Vagina (tissue), 2 donors: Measurements from ENCODE around the gene ATP1A3. TPM values are rescaled to one million over a fixed set of nuclear protein-coding genes. Genes with fewer than 3 reads are reported as not detected.

Experiments used
- DNase-seq, 2 donors: peaks; one replicate each; pipeline ENCODE4 v3.0.0-alpha.2; 2017; ENCODE audit errors: extremely low spot score in 2 of 2
- H3K27ac ChIP-seq: fragments of 200-600 bp; sonication (generic); one replicate; pipeline ENCODE4 v1.5.1; 2019
- H3K27me3 ChIP-seq: fragments of 200-600 bp; sonication (generic); one replicate; pipeline ENCODE4 v1.5.1; 2019
- H3K36me3 ChIP-seq, 2 donors: fragments of 200-600 bp; sonication (generic); one replicate each; pipeline ENCODE4 v1.5.1; 2017 to 2019
- H3K4me1 ChIP-seq: fragments of 200-600 bp; sonication (generic); one replicate; pipeline ENCODE4 v1.5.1; 2019
- H3K4me3 ChIP-seq, 2 donors: fragments of 200-600 bp; sonication (generic); 1 replicate in 1 of 2; 2 replicates in 1 of 2; pipeline ENCODE4 v1.5.1; 2016 to 2019
- H3K9me3 ChIP-seq: fragments of 200-600 bp; sonication (generic); one replicate; pipeline ENCODE4 v1.5.1; 2019
- POLR2A ChIP-seq, 2 donors: fragments of 450-650 bp; IDR thresholded peaks; one replicate each; pipeline ENCODE4 v1.6.1; 2017; ENCODE audit warnings: antibody characterized with exemption in 2 of 2, mild to moderate bottlenecking in 2 of 2, moderate library complexity in 2 of 2
- POLR2AphosphoS5 ChIP-seq, 2 donors: sonication (generic); formaldehyde crosslinking; IDR thresholded peaks; one replicate each; pipeline ENCODE4 v1.9.0; 2017; ENCODE audit warnings: antibody characterized with exemption in 2 of 2, mild to moderate bottlenecking in 2 of 2, low read depth in 1 of 2; ENCODE audit not compliant: insufficient read depth in 1 of 2
- intact Hi-C: fragments of 100-400 bp; cut with DNase I; formaldehyde crosslinking; loops from one replicate; pipeline ENCODE4 v1.15.1; 2023
- total RNA-seq: library from RNA; depleted of rRNA; stranded (reverse); fragments of >200 nt; gene quantifications from one replicate; pipeline ENCODE4 v1.2.3, GENCODE V29; 2016
- TF ChIP-seq, protein P1 (sequence below), 3 experiments: fragments of 450-650 bp in 2 of 3; fragments of 200-600 bp in 1 of 3; sonication (generic) in 1 of 3; IDR thresholded peaks; one replicate each; pipeline ENCODE4 v1.5.1; 2017 to 2019; ENCODE audit warnings: antibody characterized with exemption in 3 of 3, mild to moderate bottlenecking in 2 of 3, moderate library complexity in 2 of 3

Gene ATP1A3
- total RNA-seq, 1 donor from 2014 or later: 4.7 TPM

DNA sequence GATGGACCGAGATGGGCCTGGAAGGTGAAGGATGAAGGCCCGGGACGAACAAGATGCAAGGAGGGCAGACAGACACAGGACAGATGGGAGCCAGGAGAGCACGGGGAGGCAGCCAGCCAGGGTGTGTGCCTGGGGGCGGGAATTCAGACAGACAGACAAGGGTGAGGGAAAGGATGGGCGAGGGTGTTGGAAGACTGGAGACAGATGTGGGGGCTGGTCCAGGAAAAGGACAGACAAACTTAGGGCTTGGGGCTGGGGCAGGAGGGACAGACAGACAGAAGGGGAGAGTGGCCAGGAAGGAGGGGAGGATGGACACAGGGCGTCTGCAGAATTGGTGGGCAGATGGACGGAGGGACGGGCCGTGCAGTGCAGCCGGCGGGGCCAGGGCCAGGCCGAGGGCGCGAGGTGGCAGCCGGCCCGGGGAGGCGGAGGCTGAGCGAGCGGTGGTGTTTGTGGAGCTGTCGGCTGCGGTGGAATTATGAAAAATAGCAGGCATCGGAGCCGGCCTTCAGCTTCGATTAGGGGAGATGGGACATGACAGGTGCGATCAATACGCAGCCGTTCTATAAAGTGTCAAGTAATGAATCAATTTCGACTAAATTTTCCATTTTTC lies 61.2 kb downstream of the ATP1A3 start:
- H3K27me3 ChIP-seq: peaks cover 29% of the 10 kb centered on the region
- peaks cover 23% of the 10 kb centered on the region for H3K4me1 ChIP-seq
- intact Hi-C loops: no loop called here
- no peak overlapping the region for H3K27ac ChIP-seq
- TF ChIP-seq POLR2AphosphoS5 (IDR thresholded peaks at IDR 0.05; ENCODE audit: insufficient read depth in 1 of 2, low read depth in 1 of 2) (no peak), POLR2A (IDR thresholded peaks at IDR 0.05) (no peak)
- TF ChIP-seq, protein P1, sequence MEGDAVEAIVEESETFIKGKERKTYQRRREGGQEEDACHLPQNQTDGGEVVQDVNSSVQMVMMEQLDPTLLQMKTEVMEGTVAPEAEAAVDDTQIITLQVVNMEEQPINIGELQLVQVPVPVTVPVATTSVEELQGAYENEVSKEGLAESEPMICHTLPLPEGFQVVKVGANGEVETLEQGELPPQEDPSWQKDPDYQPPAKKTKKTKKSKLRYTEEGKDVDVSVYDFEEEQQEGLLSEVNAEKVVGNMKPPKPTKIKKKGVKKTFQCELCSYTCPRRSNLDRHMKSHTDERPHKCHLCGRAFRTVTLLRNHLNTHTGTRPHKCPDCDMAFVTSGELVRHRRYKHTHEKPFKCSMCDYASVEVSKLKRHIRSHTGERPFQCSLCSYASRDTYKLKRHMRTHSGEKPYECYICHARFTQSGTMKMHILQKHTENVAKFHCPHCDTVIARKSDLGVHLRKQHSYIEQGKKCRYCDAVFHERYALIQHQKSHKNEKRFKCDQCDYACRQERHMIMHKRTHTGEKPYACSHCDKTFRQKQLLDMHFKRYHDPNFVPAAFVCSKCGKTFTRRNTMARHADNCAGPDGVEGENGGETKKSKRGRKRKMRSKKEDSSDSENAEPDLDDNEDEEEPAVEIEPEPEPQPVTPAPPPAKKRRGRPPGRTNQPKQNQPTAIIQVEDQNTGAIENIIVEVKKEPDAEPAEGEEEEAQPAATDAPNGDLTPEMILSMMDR (IDR thresholded peaks at IDR 0.05): no peak
- no peak for DNase-seq
- H3K4me3 ChIP-seq: no peak overlapping the region
- H3K36me3 ChIP-seq: no peaks in the 10 kb centered on the region
- no peaks in the 10 kb centered on the region for H3K9me3 ChIP-seq

DNA sequence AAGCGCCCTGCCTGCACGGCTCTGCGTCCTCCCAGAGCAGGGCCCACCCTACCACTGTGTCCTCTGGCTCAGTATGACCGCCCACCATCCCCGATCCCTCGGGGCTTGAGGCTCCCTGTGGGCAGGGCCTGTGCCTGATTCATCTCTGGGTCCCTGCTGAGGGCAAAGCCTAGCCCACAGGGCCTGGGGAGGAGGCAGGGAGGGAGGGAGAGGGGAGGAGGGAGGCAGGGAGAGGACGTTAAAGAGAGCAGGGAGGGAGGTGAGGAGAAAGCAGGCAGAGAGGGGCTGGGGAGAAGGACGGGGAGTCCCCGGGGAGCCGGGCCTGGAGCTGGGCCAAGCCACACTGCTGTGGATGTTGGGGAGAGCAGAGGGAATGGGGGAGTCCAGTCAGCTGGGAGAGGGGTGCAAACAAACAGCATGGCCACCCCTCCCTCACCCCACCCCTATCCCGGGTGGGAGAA lies 61.7 kb downstream of the ATP1A3 start:
- no peaks in the 10 kb centered on the region for H3K36me3 ChIP-seq
- no peaks in the 10 kb centered on the region for H3K9me3 ChIP-seq
- H3K27ac ChIP-seq: no peak overlapping the region
- peaks cover 26% of the 10 kb centered on the region for H3K4me1 ChIP-seq
- no peak for DNase-seq
- peaks cover 32% of the 10 kb centered on the region for H3K27me3 ChIP-seq
- intact Hi-C loops: no loop called here
- H3K4me3 ChIP-seq: no peak overlapping the region
- no peak for TF ChIP-seq POLR2A (IDR thresholded peaks at IDR 0.05)
- no peak for TF ChIP-seq POLR2AphosphoS5 (IDR thresholded peaks at IDR 0.05; ENCODE audit: insufficient read depth in 1 of 2, low read depth in 1 of 2)

DNA sequence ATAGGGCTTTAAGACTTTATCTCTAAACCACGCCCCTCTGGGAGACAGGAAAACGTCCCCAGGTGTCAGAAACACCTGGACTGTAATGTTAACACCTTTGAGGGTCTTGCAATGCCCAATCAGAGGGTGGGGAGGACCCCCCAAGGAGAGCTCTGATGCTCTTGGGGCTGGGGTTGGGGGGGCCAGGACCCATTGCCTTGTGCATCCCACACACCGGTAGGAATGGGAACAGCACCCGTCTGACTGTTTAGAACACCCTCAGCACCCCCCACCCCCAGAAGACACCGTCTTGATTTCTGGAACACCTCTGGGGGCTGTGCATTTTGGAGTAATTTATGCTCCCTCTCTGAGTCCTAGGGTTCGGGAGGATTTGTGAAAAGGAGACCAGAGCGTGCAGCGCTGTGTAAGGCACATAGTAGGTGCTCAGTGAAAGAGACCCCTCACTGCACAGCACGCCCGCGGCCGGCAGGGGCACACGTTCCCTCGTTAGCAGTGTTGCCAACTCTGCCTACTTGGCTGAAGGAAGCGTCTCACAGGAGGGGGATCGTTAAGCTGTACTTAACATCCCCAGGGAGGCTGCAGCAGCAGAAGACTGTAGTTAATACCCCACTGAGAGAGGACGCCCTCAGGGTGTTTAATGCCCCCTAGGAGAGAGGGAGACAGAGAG lies 63.0 kb downstream of the ATP1A3 start:
- Histone ChIP-seq H3K27me3 (peaks cover 36% of the 10 kb centered on the region), H3K27ac (no peak overlapping the region), H3K4me3 (no peak overlapping the region), H3K9me3 (no peaks in the 10 kb centered on the region), H3K4me1 (peaks cover 26% of the 10 kb centered on the region), H3K36me3 (no peaks in the 10 kb centered on the region)
- intact Hi-C loops: no loop called here
- TF ChIP-seq POLR2A (IDR thresholded peaks at IDR 0.05): no peak
- TF ChIP-seq, protein P1 (IDR thresholded peaks at IDR 0.05): no peak
- TF ChIP-seq POLR2AphosphoS5 (IDR thresholded peaks at IDR 0.05; ENCODE audit: insufficient read depth in 1 of 2, low read depth in 1 of 2): no peak
- DNase-seq: no peak

DNA sequence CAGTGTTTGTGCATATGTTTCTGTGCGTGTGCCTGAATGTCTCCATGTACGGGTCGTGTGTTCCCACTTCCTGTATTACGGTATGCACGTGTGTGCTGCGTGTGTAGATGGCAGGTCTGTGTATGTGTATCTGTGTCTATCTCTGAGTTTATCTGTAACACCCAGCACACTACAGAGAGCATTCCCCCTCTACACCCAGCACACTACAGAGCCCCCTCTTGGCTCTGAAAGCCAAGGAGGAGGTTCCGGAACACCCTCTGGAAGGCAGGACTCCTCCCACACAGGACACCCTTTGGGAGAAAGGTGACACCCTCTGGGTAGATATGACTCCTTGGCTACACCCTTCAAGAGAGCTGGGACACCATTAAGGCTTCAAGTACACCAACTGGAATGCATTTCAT lies 63.7 kb downstream of the ATP1A3 start:
- no peak overlapping the region for H3K4me3 ChIP-seq
- intact Hi-C loops: no loop called here
- H3K36me3 ChIP-seq: no peaks in the 10 kb centered on the region
- no peak overlapping the region for H3K27ac ChIP-seq
- H3K9me3 ChIP-seq: no peaks in the 10 kb centered on the region
- no peak for TF ChIP-seq POLR2A (IDR thresholded peaks at IDR 0.05)
- no peak for TF ChIP-seq POLR2AphosphoS5 (IDR thresholded peaks at IDR 0.05; ENCODE audit: insufficient read depth in 1 of 2, low read depth in 1 of 2)
- TF ChIP-seq, protein P1 (IDR thresholded peaks at IDR 0.05): no peak
- no peak for DNase-seq
- peaks cover 19% of the 10 kb centered on the region for H3K4me1 ChIP-seq
- H3K27me3 ChIP-seq: peaks cover 41% of the 10 kb centered on the region

DNA sequence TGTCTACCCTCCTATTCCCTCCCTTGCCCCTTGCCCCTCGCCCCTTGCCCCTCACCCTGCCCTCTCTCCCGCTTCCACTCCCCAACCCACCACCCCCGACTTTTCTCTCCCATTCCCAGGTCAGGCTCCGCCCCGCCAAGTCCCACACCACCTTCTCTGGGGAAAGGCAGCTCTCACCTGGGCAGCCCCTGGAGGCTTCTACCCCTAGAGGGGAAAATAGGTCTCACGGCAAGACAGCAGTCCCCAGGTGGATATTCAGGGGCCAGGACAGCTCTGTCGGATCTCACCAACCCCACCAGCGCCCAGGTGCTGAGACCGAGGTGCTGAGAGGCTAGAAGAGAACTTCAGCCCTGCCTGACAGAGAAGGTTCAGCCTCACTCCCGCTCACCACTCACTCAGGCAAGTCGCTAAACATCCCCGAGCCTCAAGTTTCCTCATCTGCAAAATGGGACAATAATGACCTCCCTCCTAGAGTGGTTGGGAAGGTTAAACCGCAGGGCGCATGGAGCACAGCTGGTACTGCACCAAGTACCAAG lies 64.4 kb downstream of the ATP1A3 start:
- no peaks in the 10 kb centered on the region for H3K36me3 ChIP-seq
- peak overlapping the region in 1 of 2 donors; percentile 50 for H3K4me3 ChIP-seq
- DNase-seq: no peak
- H3K27ac ChIP-seq: no peak overlapping the region
- no peak for TF ChIP-seq POLR2AphosphoS5 (IDR thresholded peaks at IDR 0.05; ENCODE audit: insufficient read depth in 1 of 2, low read depth in 1 of 2)
- TF ChIP-seq POLR2A (IDR thresholded peaks at IDR 0.05): no peak
- TF ChIP-seq, protein P1 (IDR thresholded peaks at IDR 0.05): no peak
- no peaks in the 10 kb centered on the region for H3K9me3 ChIP-seq
- H3K4me1 ChIP-seq: peaks cover 19% of the 10 kb centered on the region
- peaks cover 43% of the 10 kb centered on the region for H3K27me3 ChIP-seq
- intact Hi-C loops: no loop called here
